Measurements from ENCODE around the gene PDE4B.

The PDE4B gene

GRCh38 chr1:66242646-66243547, 450.2 kb downstream of the PDE4B start:
- DNase-seq (ENCODE audit: low read depth): peak; percentile 19

- no peak for DNase-seq (ENCODE audit: low read depth)
Measured at GRCh38 chr1:66243548-66244130, 450.9 kb downstream of the PDE4B start.

- no peak for DNase-seq (ENCODE audit: low read depth)
Measured at GRCh38 chr1:66244429-66244828, 451.7 kb downstream of the PDE4B start.

GRCh38 chr1:66245691-66246090, 453.0 kb downstream of the PDE4B start:
- no peak for DNase-seq (ENCODE audit: low read depth)

- no peak for DNase-seq (ENCODE audit: low read depth)
Measured at GRCh38 chr1:66246351-66247269, 453.9 kb downstream of the PDE4B start.

GRCh38 chr1:66247415-66248208, 454.9 kb downstream of the PDE4B start:
- DNase-seq (ENCODE audit: low read depth): no peak

GRCh38 chr1:66248257-66248656, 455.6 kb downstream of the PDE4B start:
- no peak for DNase-seq (ENCODE audit: low read depth)

GRCh38 chr1:66248746-66249145, 456.1 kb downstream of the PDE4B start:
- DNase-seq (ENCODE audit: low read depth): no peak

GRCh38 chr1:66250075-66250474, 457.4 kb downstream of the PDE4B start:
- DNase-seq (ENCODE audit: low read depth): no peak

GRCh38 chr1:66250478-66250877, 457.8 kb downstream of the PDE4B start:
- DNase-seq (ENCODE audit: low read depth): no peak

GRCh38 chr1:66251546-66251945, 458.9 kb downstream of the PDE4B start:
- DNase-seq (ENCODE audit: low read depth): no peak

- no peak for DNase-seq (ENCODE audit: low read depth)
Measured at GRCh38 chr1:66253330-66253921, 460.7 kb downstream of the PDE4B start.

- no peak for DNase-seq (ENCODE audit: low read depth)
Measured at GRCh38 chr1:66254785-66255184, 462.1 kb downstream of the PDE4B start.

- no peak for DNase-seq (ENCODE audit: low read depth)
Measured at GRCh38 chr1:66256629-66257572, 464.2 kb downstream of the PDE4B start.

- no peak for DNase-seq (ENCODE audit: low read depth)
Measured at GRCh38 chr1:66258404-66259105, 465.9 kb downstream of the PDE4B start.

GRCh38 chr1:66261364-66261763, 468.7 kb downstream of the PDE4B start:
- no peak for DNase-seq (ENCODE audit: low read depth)

- DNase-seq (ENCODE audit: low read depth): no peak
Measured at GRCh38 chr1:66262208-66262963, 469.7 kb downstream of the PDE4B start.

GRCh38 chr1:66265268-66265667, 472.6 kb downstream of the PDE4B start:
- DNase-seq (ENCODE audit: low read depth): no peak

GRCh38 chr1:66265796-66266195, 473.1 kb downstream of the PDE4B start:
- DNase-seq (ENCODE audit: low read depth): no peak
